Measurements from ENCODE around the gene CDH1.

Gene CDH1

DNA sequence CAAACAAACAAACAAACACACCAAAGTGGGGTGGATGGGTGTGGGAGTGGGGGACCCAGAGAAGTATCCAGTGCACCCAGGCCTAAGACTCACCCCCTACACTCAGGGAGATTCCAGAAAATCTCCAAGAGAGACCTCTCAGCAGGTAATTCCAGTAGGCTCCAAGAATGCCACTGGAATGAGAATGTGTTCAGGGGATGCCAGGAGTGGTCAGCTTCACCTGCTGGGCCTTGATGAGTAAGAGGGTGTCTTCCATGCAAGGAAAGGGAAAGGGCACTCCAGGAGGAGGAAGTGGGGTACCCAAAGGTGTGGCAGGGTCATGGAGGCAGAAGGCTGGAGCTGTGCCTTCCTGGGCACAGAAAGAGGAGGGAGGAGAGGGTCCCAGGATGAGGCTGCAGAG, 9.9 kb downstream of the CDH1 start:
- Histone ChIP-seq H3K4me3 (ENCODE audit: low read length, poor library complexity, severe bottlenecking) (no peak overlapping the region), H3K79me2 (ENCODE audit: insufficient read depth, low read length) (no peaks in the 10 kb centered on the region), H3K9me2 (replicated peaks; ENCODE audit: low read depth, low read length) (no peaks in the 10 kb centered on the region), H4K20me1 (ENCODE audit: insufficient read depth, low read length, poor library complexity, severe bottlenecking) (no peaks in the 10 kb centered on the region), H3F3A (ENCODE audit: low read depth) (no peaks in the 10 kb centered on the region), H3K9me3 (ENCODE audit: insufficient read depth, low read depth, low read length) (no peaks in the 10 kb centered on the region), H3K27me3 (ENCODE audit: insufficient read depth, low read length, poor library complexity, severe bottlenecking) (no peaks in the 10 kb centered on the region), H3K4me2 (ENCODE audit: low read depth, low read length, poor library complexity, severe bottlenecking) (no peak overlapping the region), H3K36me3 (ENCODE audit: insufficient read depth, low read length) (no peaks in the 10 kb centered on the region), H2AFZ (ENCODE audit: low read length) (no peak overlapping the region), H3K9ac (ENCODE audit: low read depth, low read length, poor library complexity, severe bottlenecking) (no peak overlapping the region), H3K4me1 (ENCODE audit: insufficient read depth, low read length, poor library complexity, severe bottlenecking) (no peaks in the 10 kb centered on the region)
- TF ChIP-seq EZH2phosphoT487 (IDR thresholded peaks at IDR 0.05; ENCODE audit: borderline replicate concordance): no peak
- TF ChIP-seq, protein P1, sequence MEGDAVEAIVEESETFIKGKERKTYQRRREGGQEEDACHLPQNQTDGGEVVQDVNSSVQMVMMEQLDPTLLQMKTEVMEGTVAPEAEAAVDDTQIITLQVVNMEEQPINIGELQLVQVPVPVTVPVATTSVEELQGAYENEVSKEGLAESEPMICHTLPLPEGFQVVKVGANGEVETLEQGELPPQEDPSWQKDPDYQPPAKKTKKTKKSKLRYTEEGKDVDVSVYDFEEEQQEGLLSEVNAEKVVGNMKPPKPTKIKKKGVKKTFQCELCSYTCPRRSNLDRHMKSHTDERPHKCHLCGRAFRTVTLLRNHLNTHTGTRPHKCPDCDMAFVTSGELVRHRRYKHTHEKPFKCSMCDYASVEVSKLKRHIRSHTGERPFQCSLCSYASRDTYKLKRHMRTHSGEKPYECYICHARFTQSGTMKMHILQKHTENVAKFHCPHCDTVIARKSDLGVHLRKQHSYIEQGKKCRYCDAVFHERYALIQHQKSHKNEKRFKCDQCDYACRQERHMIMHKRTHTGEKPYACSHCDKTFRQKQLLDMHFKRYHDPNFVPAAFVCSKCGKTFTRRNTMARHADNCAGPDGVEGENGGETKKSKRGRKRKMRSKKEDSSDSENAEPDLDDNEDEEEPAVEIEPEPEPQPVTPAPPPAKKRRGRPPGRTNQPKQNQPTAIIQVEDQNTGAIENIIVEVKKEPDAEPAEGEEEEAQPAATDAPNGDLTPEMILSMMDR (conservative IDR thresholded peaks at IDR 0.05; ENCODE audit: low read length): no peak

DNA sequence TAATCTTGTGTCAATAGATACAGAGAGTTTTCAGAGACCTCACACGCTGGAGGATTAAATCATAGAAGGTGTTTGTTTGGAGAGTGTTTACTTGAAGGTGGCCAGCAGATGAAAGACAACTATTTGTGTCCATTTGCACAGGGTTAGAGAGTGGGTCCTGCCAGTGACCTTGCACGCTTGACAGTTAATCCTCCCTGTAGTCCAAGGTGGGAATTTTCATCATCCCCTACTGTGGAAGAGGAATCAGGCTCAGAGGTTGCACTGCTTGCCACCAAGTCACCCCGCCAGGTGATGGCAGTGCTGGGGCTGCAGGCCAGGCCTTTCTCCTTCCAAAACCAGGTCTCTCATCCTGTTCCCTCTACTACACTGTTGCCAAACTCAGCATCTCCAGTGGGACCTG, 12.3 kb downstream of the CDH1 start:
- no peak overlapping the region for H3K4me3 ChIP-seq (ENCODE audit: low read length, poor library complexity, severe bottlenecking)
- H3K36me3 ChIP-seq (ENCODE audit: insufficient read depth, low read length): no peaks in the 10 kb centered on the region
- no peaks in the 10 kb centered on the region for H4K20me1 ChIP-seq (ENCODE audit: insufficient read depth, low read length, poor library complexity, severe bottlenecking)
- no peak overlapping the region for H2AFZ ChIP-seq (ENCODE audit: low read length)
- TF ChIP-seq, protein P1 (conservative IDR thresholded peaks at IDR 0.05; ENCODE audit: low read length): no peak
- no peak for TF ChIP-seq EZH2phosphoT487 (IDR thresholded peaks at IDR 0.05; ENCODE audit: borderline replicate concordance)
- no peak overlapping the region for H3K4me2 ChIP-seq (ENCODE audit: low read depth, low read length, poor library complexity, severe bottlenecking)
- no peaks in the 10 kb centered on the region for H3F3A ChIP-seq (ENCODE audit: low read depth)
- no peaks in the 10 kb centered on the region for H3K79me2 ChIP-seq (ENCODE audit: insufficient read depth, low read length)
- no peaks in the 10 kb centered on the region for H3K9me2 ChIP-seq (replicated peaks; ENCODE audit: low read depth, low read length)
- no peaks in the 10 kb centered on the region for H3K4me1 ChIP-seq (ENCODE audit: insufficient read depth, low read length, poor library complexity, severe bottlenecking)
- H3K9ac ChIP-seq (ENCODE audit: low read depth, low read length, poor library complexity, severe bottlenecking): no peak overlapping the region
- no peaks in the 10 kb centered on the region for H3K27me3 ChIP-seq (ENCODE audit: insufficient read depth, low read length, poor library complexity, severe bottlenecking)
- H3K9me3 ChIP-seq (ENCODE audit: insufficient read depth, low read depth, low read length): no peaks in the 10 kb centered on the region

DNA sequence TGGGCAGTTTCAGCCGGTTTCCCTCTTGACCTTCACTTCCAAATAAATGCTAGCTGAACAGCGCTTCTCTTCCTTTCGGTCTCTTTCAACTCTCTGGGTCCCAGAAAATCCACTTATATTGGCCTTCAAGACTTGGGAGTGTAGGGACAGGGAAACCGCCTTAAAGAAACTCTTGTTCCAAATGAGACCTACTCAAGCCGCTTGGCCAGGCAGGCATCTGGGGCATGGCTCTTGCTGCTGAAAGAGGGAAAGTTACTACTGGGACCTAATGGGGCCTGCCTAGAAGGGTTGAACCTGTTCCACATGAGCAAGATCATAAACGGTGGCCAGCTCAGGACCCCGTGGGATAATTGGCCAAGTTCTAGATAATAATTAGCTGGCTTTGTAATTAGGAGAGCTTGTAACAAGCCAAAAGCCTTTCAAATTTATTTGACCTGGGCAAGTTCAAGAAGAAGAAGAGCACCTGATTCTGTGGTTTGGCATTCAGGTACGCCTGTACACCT, 13.2 kb downstream of the CDH1 start:
- no peaks in the 10 kb centered on the region for H3K9me2 ChIP-seq (replicated peaks; ENCODE audit: low read depth, low read length)
- H3K27me3 ChIP-seq (ENCODE audit: insufficient read depth, low read length, poor library complexity, severe bottlenecking): no peaks in the 10 kb centered on the region
- H4K20me1 ChIP-seq (ENCODE audit: insufficient read depth, low read length, poor library complexity, severe bottlenecking): no peaks in the 10 kb centered on the region
- TF ChIP-seq, protein P1 (conservative IDR thresholded peaks at IDR 0.05; ENCODE audit: low read length): no peak
- no peaks in the 10 kb centered on the region for H3K4me1 ChIP-seq (ENCODE audit: insufficient read depth, low read length, poor library complexity, severe bottlenecking)
- no peaks in the 10 kb centered on the region for H3K9me3 ChIP-seq (ENCODE audit: insufficient read depth, low read depth, low read length)
- no peak overlapping the region for H2AFZ ChIP-seq (ENCODE audit: low read length)
- no peaks in the 10 kb centered on the region for H3K36me3 ChIP-seq (ENCODE audit: insufficient read depth, low read length)
- no peaks in the 10 kb centered on the region for H3K79me2 ChIP-seq (ENCODE audit: insufficient read depth, low read length)
- no peak overlapping the region for H3K9ac ChIP-seq (ENCODE audit: low read depth, low read length, poor library complexity, severe bottlenecking)
- no peaks in the 10 kb centered on the region for H3F3A ChIP-seq (ENCODE audit: low read depth)
- no peak overlapping the region for H3K4me3 ChIP-seq (ENCODE audit: low read length, poor library complexity, severe bottlenecking)
- no peak overlapping the region for H3K4me2 ChIP-seq (ENCODE audit: low read depth, low read length, poor library complexity, severe bottlenecking)

Data from Loucy (cell line).